ENCODE results near the gene TMEM132A.
A peak's percentile ranks its signal among the peaks of the same experiment; 100 is the strongest.
"Not testable (repeated sequence)": the region's sequence is repeated elsewhere in the genome, so short reads cannot be mapped to it uniquely, and the experiment has no call there.

TMEM132A gene

DNA sequence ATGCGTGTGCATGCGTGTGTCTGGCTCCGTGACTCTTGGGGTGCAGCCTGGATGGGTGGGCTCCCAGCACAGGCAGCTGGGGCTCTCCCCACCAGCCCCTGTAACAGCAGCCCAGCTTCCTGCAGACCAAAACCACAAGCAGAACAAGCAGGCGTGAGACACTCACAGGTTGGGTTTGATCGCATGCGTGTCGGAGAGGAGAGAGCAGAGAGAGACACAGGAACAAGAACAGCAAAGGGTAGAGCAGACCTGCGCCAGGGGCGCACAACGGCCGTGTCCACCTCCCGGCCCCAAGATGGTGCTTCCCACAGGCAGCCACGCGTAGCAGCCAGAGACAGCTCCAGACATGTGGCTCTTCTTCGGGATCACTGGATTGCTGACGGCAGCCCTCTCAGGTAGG lies 47.3 kb downstream of the TMEM132A start, which contains the start of gene CD6:
Gene CD6, plus strand, starts transcription at position 161 of the 400 bp plus-strand sequence. Its CDS starts 186 bp downstream, at position 347.
- Histone ChIP-seq H3K9me3 (replicated peaks in 1 of 11) (peaks cover 6 to 17% (median 10%) of the 10 kb centered on the region in 11 experiments; a peak in 15 of 22 replicates), H3K27me3 (peaks cover 20 to 39% (median 31%) of the 10 kb centered on the region in 11 experiments), H3K36me3 (no peaks in the 10 kb centered on the region), H3K27ac (no peak within 1 kb of the TSS), H3K4me3 (0 out of 20 replicates have a peak within 1 kb of the TSS, but pooled peaks of 1 of the 10 experiments have one; percentile 6), H4K20me1 (0 out of 22 replicates have a peak, but pooled peaks cover 0 to 4% (median 0%) of the 10 kb centered on the region in 11 experiments), H3K4me2 (peak within 1 kb of the TSS; percentile 30 to 93 (median 80)), H3K4me1 (peaks cover 22 to 44% (median 33%) of the 10 kb centered on the region in 10 experiments), H3K9ac (peak within 1 kb of the TSS in 2 of 11 experiments; percentile 28 to 42; a peak in 1 of 22 replicates)
- TF ChIP-seq Cebpa-rat (IDR thresholded peaks at IDR 0.05) = no peak

- Histone ChIP-seq H3K9me3 (replicated peaks in 1 of 11) (peaks cover 6 to 15% (median 10%) of the 10 kb centered on the region in 11 experiments; a peak in 15 of 22 replicates), H3K27me3 (peaks cover 20 to 39% (median 31%) of the 10 kb centered on the region in 11 experiments), H3K4me2 (peak overlapping the region; percentile 30 to 93 (median 80); a peak in 21 of 22 replicates), H3K4me1 (peaks cover 23 to 53% (median 42%) of the 10 kb centered on the region in 10 experiments), H3K4me3 (no peak overlapping the region), H3K27ac (no peak overlapping the region), H3K36me3 (no peaks in the 10 kb centered on the region), H3K9ac (no peak overlapping the region; a peak in 1 of 22 replicates), H4K20me1 (0 out of 22 replicates have a peak, but pooled peaks cover 0 to 4% (median 0%) of the 10 kb centered on the region in 11 experiments)
- no peak for TF ChIP-seq Cebpa-rat (IDR thresholded peaks at IDR 0.05)
Observed at GRCh38 chr11:60972182-60973030, 48.1 kb downstream of the TMEM132A start.

DNA sequence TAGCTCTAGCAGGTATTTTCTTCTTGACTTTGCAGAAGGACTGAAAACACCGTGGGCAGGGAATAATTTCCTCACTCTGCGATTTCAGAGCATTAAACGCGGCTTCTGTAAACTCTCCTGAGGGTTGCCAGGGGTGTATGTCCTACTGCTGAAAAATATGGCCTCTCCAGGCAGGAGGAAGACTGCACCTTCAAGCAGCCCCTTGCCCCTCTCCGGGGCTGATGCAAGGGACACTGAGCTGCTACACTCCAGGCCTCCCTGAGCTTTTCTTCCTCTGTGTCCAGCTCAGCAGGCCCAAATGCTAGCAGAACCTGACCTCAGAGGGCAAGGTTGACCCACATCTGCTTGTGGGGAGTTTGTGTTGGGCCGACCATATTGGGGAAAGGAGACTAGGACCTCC lies 49.4 kb downstream of the TMEM132A start:
- H3K27me3 ChIP-seq = peaks cover 20 to 39% (median 31%) of the 10 kb centered on the region in 11 experiments
- no peak overlapping the region for H3K9ac ChIP-seq
- no peaks in the 10 kb centered on the region for H3K36me3 ChIP-seq
- peaks cover 36 to 66% (median 55%) of the 10 kb centered on the region in 10 experiments for H3K4me1 ChIP-seq
- H4K20me1 ChIP-seq = 0 out of 22 replicates have a peak, but pooled peaks cover 0 to 4% (median 0%) of the 10 kb centered on the region in 11 experiments
- H3K4me3 ChIP-seq = no peak overlapping the region
- no peak for TF ChIP-seq Cebpa-rat (IDR thresholded peaks at IDR 0.05)
- H3K9me3 ChIP-seq (replicated peaks in 1 of 11) = peaks cover 0 to 4% (median 1%) of the 10 kb centered on the region in 11 experiments; a peak in 10 of 22 replicates
- H3K4me2 ChIP-seq = peak overlapping the region in 8 of 11 experiments; percentile 0 to 47 (median 26); a peak in 11 of 22 replicates
- no peak overlapping the region for H3K27ac ChIP-seq

DNA sequence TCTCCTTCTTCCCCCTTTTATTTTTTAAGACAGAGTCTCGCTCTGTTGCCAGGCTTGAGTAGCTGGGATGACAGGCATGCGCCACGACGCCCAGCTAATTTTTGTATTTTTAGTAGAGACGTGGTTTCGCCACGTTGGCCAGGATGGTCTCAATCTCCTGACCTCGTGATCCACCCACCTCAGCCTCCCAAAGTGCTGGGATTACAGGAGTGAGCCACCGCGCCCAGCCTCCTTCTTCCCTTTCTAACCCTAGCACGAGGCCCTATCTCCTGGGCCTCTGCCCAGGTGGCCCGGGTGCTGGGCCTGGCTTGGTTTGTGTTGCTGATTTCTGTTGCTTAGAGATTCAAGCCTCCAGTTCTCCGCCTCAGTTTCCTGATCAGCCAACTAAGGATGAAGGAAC lies 50.1 kb downstream of the TMEM132A start:
- H3K4me2 ChIP-seq = peak overlapping the region in 7 of 11 experiments; percentile 5 to 47 (median 32); a peak in 11 of 22 replicates
- not testable (repeated sequence) for H4K20me1 ChIP-seq; H3K9ac ChIP-seq; H3K36me3 ChIP-seq; H3K4me3 ChIP-seq; H3K27ac ChIP-seq; H3K9me3 ChIP-seq (replicated peaks in 1 of 11)
- peaks cover 20 to 39% (median 31%) of the 10 kb centered on the region in 11 experiments for H3K27me3 ChIP-seq
- H3K4me1 ChIP-seq = peaks cover 42 to 72% (median 61%) of the 10 kb centered on the region in 10 experiments

GRCh38 chr11:60974726-60975125 lies 50.5 kb downstream of the TMEM132A start:
- peaks cover 43 to 76% (median 65%) of the 10 kb centered on the region in 10 experiments for H3K4me1 ChIP-seq
- H3K9me3 ChIP-seq (replicated peaks in 1 of 11) = no peaks in the 10 kb centered on the region
- TF ChIP-seq Cebpa-rat (IDR thresholded peaks at IDR 0.05) = no peak
- H4K20me1 ChIP-seq = 0 out of 22 replicates have a peak, but pooled peaks cover 0 to 4% (median 0%) of the 10 kb centered on the region in 11 experiments
- no peaks in the 10 kb centered on the region for H3K36me3 ChIP-seq
- no peak overlapping the region for H3K27ac ChIP-seq
- H3K27me3 ChIP-seq = peaks cover 20 to 39% (median 31%) of the 10 kb centered on the region in 11 experiments
- H3K4me2 ChIP-seq = peak overlapping the region in 5 of 11 experiments; percentile 20 to 47 (median 33); a peak in 7 of 22 replicates
- no peak overlapping the region for H3K9ac ChIP-seq
- no peak overlapping the region for H3K4me3 ChIP-seq

DNA sequence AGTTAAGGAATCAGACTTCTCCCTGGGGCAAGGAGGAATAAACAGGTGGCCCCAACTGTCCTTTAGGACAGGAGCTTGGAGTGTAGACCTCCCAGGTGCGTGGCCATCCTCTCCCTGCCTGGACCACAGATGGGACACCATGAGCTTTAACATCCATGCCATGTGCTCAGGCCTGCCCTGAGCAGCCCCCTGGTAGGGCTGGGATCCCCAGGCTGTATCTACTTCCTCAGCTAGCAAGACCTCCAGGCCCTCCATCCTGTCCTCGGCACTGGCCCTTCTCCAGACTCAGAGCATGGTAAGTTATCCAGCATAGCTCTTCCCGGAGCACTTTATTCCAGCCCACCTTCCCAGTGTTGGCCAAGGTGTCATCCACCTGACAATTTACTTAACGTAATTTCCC lies 53.0 kb downstream of the TMEM132A start:
- H3K4me3 ChIP-seq = no peak overlapping the region
- H3K9me3 ChIP-seq (replicated peaks in 1 of 11) = no peaks in the 10 kb centered on the region
- peaks cover 19 to 26% (median 22%) of the 10 kb centered on the region in 11 experiments for H3K27me3 ChIP-seq
- 0 out of 22 replicates have a peak overlapping the region, but pooled peaks of 1 of the 11 experiments have one; percentile 23 for H3K9ac ChIP-seq
- H3K4me2 ChIP-seq = peak overlapping the region; percentile 68 to 93 (median 85)
- H3K36me3 ChIP-seq = no peaks in the 10 kb centered on the region
- 0 out of 22 replicates have a peak, but pooled peaks cover 0 to 4% (median 0%) of the 10 kb centered on the region in 11 experiments for H4K20me1 ChIP-seq
- H3K27ac ChIP-seq = peak overlapping the region in 2 of 11 experiments; percentile 1 to 22; a peak in 2 of 22 replicates
- TF ChIP-seq Cebpa-rat (IDR thresholded peaks at IDR 0.05) = no peak
- peaks cover 25 to 59% (median 48%) of the 10 kb centered on the region in 10 experiments for H3K4me1 ChIP-seq

DNA sequence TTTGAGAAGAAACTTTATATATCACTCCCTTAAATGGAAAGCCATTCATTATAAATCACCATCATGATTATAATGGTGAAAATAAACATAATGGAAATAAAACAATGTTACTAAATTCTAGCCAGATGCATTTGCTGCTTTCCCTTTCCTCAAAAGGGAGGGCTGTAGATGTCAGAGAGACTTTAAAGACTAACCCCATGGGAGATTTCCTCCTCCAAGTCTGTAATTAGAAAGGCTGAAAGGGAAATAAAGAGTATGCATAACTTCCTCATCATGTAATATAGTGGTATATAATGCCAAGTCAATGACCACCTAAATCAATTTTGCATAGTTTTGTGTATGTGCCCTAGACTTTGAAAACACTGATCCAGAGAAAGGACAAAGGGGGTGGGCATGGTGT lies 53.6 kb downstream of the TMEM132A start:
- Histone ChIP-seq H3K4me1 (peaks cover 25 to 53% (median 43%) of the 10 kb centered on the region in 10 experiments), H3K4me2 (peak overlapping the region; percentile 68 to 93 (median 85)), H3K4me3 (no peak overlapping the region; a peak in 1 of 20 replicates), H3K27me3 (peaks cover 12 to 20% (median 16%) of the 10 kb centered on the region in 11 experiments; a peak in 21 of 22 replicates), H3K9me3 (replicated peaks in 1 of 11) (no peaks in the 10 kb centered on the region), H3K36me3 (no peaks in the 10 kb centered on the region), H3K9ac (0 out of 22 replicates have a peak overlapping the region, but pooled peaks of 1 of the 11 experiments have one; percentile 2), H4K20me1 (0 out of 22 replicates have a peak, but pooled peaks cover 0 to 3% (median 0%) of the 10 kb centered on the region in 11 experiments), H3K27ac (peak overlapping the region in 2 of 11 experiments; percentile 33 to 50; a peak in 3 of 22 replicates)
- TF ChIP-seq Cebpa-rat (IDR thresholded peaks at IDR 0.05) = no peak

DNA sequence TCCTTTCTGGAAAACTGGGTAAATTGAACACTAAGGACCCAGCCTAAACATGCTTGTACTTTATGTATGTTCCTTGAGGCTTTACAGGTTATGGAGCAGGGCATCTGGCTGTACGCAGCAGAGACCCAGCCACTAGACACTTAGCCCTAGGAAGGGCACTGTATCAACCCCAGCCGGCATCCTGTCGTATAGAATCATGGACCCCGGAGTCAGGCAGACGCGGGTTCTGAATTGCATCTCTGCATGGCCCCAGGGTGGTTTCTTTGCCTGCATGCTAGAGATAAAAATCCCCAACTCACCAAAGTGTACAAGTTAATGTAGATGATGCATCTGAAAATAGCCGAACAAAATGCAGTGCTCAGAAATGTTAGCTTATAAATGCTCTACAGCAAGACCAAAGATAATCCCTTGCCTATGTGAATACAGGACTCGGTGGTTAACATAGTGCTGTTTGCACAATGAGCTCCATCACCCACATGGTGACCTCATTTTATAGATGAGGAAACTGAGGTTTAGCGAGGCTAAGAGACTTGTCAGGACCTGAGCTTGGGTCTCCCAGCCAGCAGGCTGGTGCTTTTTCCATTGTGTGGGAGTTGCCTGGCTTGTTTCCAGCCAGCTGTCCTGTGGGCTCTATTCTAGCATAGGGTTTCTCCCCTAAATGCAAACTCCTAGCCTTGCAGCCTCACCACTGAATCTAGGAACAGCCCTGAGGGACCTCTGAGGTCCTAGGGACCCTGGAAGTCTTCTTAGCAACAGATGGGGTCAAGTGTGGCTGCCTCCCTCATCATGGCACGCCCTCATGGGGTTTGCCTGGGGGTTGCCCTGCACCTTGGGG lies 54.5 kb downstream of the TMEM132A start:
- Histone ChIP-seq H3K27ac (peak overlapping the region in 2 of 11 experiments; percentile 33 to 50; a peak in 3 of 22 replicates), H3K4me3 (no peak overlapping the region; a peak in 1 of 20 replicates), H3K9me3 (replicated peaks in 1 of 11) (no peaks in the 10 kb centered on the region), H3K27me3 (peaks cover 4 to 11% (median 7%) of the 10 kb centered on the region in 11 experiments; a peak in 18 of 22 replicates), H3K4me2 (peak overlapping the region; percentile 68 to 93 (median 85)), H4K20me1 (no peaks in the 10 kb centered on the region), H3K36me3 (no peaks in the 10 kb centered on the region), H3K9ac (peak overlapping the region in 2 of 11 experiments; percentile 2 to 20; a peak in 1 of 22 replicates), H3K4me1 (peaks cover 25 to 47% (median 42%) of the 10 kb centered on the region in 10 experiments)
- no peak for TF ChIP-seq Cebpa-rat (IDR thresholded peaks at IDR 0.05)

Measured in BLaER1 treated with 17β-estradiol and CSF1 and Interleukin-3, amounts not matched to agents 10 nM and 100 nM (cell line).